ENCODE data around the gene HVCN1.
"Not testable (repeated sequence)": the region's sequence is repeated elsewhere in the genome, so short reads cannot be mapped to it uniquely, and the experiment has no call there.

Gene HVCN1

GRCh38 chr12:110728628-110729027 is 39.7 kb upstream of the HVCN1 start:
- DNase-seq (ENCODE audit: low read depth, low spot score), result no peak
- in situ Hi-C loops (cut with HindIII; ENCODE audit: low sequenced_read_pairs), result no loop called here
- H3K4me3 ChIP-seq (ENCODE audit: low read depth, low read length), result no peak overlapping the region
- no peak for TF ChIP-seq CTCF (IDR thresholded peaks at IDR 0.05; ENCODE audit: low read depth, low read length)

GRCh38 chr12:110726708-110727369 is 37.9 kb upstream of the HVCN1 start:
- no peak overlapping the region for H3K4me3 ChIP-seq (ENCODE audit: low read depth, low read length)
- in situ Hi-C loops (cut with HindIII; ENCODE audit: low sequenced_read_pairs), result no loop called here
- no peak for DNase-seq (ENCODE audit: low read depth, low spot score)
- no peak for TF ChIP-seq CTCF (IDR thresholded peaks at IDR 0.05; ENCODE audit: low read depth, low read length)

- H3K4me3 ChIP-seq (ENCODE audit: low read depth, low read length), result no peak overlapping the region
- no peak for DNase-seq (ENCODE audit: low read depth, low spot score)
- no peak for TF ChIP-seq CTCF (IDR thresholded peaks at IDR 0.05; ENCODE audit: low read depth, low read length)
- in situ Hi-C loops (cut with HindIII; ENCODE audit: low sequenced_read_pairs), result no loop called here
Measured at GRCh38 chr12:110726028-110726427, 37.1 kb upstream of the HVCN1 start.

GRCh38 chr12:110725267-110725666 is 36.4 kb upstream of the HVCN1 start:
- in situ Hi-C loops (cut with HindIII; ENCODE audit: low sequenced_read_pairs), result no loop called here
- H3K4me3 ChIP-seq (ENCODE audit: low read depth, low read length), result no peak overlapping the region

GRCh38 chr12:110722892-110723291 is 34.0 kb upstream of the HVCN1 start:
- H3K4me3 ChIP-seq (ENCODE audit: low read depth, low read length); DNase-seq (ENCODE audit: low read depth, low spot score); in situ Hi-C loops (cut with HindIII; ENCODE audit: low sequenced_read_pairs): not testable (repeated sequence)

More at GRCh38 chr12:110725267-110725666, 36.4 kb upstream of the HVCN1 start:
- TF ChIP-seq CTCF (IDR thresholded peaks at IDR 0.05; ENCODE audit: low read depth, low read length), result no peak
- no peak for DNase-seq (ENCODE audit: low read depth, low spot score)

- in situ Hi-C loops (cut with HindIII; ENCODE audit: low sequenced_read_pairs), result no loop called here
- no peak for DNase-seq (ENCODE audit: low read depth, low spot score)
- no peak overlapping the region for H3K4me3 ChIP-seq (ENCODE audit: low read depth, low read length)
- TF ChIP-seq CTCF (IDR thresholded peaks at IDR 0.05; ENCODE audit: low read depth, low read length), result no peak
Measured at GRCh38 chr12:110721570-110721969, 32.7 kb upstream of the HVCN1 start.

GRCh38 chr12:110720516-110720915 is 31.6 kb upstream of the HVCN1 start:
- in situ Hi-C loops (cut with HindIII; ENCODE audit: low sequenced_read_pairs), result no loop called here
- no peak overlapping the region for H3K4me3 ChIP-seq (ENCODE audit: low read depth, low read length)
- DNase-seq (ENCODE audit: low read depth, low spot score), result no peak
- TF ChIP-seq CTCF (IDR thresholded peaks at IDR 0.05; ENCODE audit: low read depth, low read length), result no peak

All from astrocyte of the spinal cord (primary cell).